Ascending aorta (tissue), 2 donors: Measurements from ENCODE around the gene INPP5A. TPM values are rescaled to one million over a fixed set of nuclear protein-coding genes. Genes with fewer than 3 reads are reported as not detected.

ENCODE experiments used
- DNase-seq, 2 donors: peaks; one replicate each; pipeline ENCODE4 v3.0.0-alpha.2; 2019; ENCODE audit warnings: low spot score in 2 of 2
- H3K27ac ChIP-seq, 2 donors: fragments of 200-600 bp; sonication (generic); one replicate each; pipeline ENCODE4 v1.5.1; 2016 to 2017; ENCODE audit warnings: mild to moderate bottlenecking in 1 of 2
- H3K27me3 ChIP-seq: fragments of 200-600 bp; sonication (generic); one replicate; pipeline ENCODE4 v1.5.1; 2017
- H3K36me3 ChIP-seq, 2 donors: fragments of 200-600 bp; sonication (generic); one replicate each; pipeline ENCODE4 v1.5.1; 2016
- H3K4me1 ChIP-seq, 2 donors: fragments of 200-600 bp; sonication (generic); one replicate each; pipeline ENCODE4 v1.5.1; 2016 to 2017; ENCODE audit warnings: mild to moderate bottlenecking in 1 of 2
- H3K4me3 ChIP-seq, 2 donors: fragments of 200-600 bp; sonication (generic); one replicate each; pipeline ENCODE4 v1.5.1; 2016 to 2017; ENCODE audit warnings: mild to moderate bottlenecking in 1 of 2
- H3K9me3 ChIP-seq, 2 donors: fragments of 200-600 bp; sonication (generic); one replicate each; pipeline ENCODE4 v1.5.1; 2016
- intact Hi-C: fragments of 100-400 bp; cut with DNase I; formaldehyde crosslinking; loops from one replicate; pipeline ENCODE4 v1.15.1; 2023
- total RNA-seq: library from RNA; depleted of rRNA; stranded (reverse); fragments of >200 nt; gene quantifications from one replicate; pipeline ENCODE4 v1.1.0, GENCODE V29; 2016
- TF ChIP-seq, protein P1 (sequence below), 3 experiments: fragments of 200-600 bp in 2 of 3; fragments of 450-650 bp in 1 of 3; sonication (generic) in 2 of 3; IDR thresholded peaks; one replicate each; pipeline ENCODE4 v1.5.1; 2016 to 2019; ENCODE audit warnings: antibody characterized with exemption in 3 of 3, mild to moderate bottlenecking in 1 of 3, moderate library complexity in 1 of 3

Gene INPP5A
- total RNA-seq, 1 donor from 2014 or later = 81.2 TPM

DNA sequence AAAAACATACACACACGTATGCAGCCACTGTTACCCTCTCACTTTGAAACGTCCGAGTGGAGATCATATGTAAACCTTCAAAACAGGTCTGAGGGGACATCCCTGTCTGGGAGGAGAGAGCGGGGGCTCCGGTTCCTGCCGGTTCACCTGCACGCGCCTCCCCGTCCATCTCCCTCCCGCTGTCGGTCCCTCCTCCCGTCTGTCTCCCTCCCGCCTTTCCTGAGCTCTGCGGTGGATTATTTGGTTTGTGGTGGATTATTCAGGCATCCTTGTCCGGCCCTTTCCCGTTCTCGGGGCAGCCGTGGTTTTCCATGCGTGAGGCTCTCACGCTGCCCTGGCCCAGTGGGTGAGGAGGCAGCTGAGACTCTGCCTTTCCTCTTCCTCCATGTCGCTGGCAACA lies 188.6 kb downstream of the INPP5A start:
- no peaks in the 10 kb centered on the region for H3K4me1 ChIP-seq
- peaks cover 15 to 48% of the 10 kb centered on the region in 2 donors for H3K36me3 ChIP-seq
- intact Hi-C loops = no loop called here
- no peak for DNase-seq
- H3K27me3 ChIP-seq = no peaks in the 10 kb centered on the region
- H3K27ac ChIP-seq = no peak overlapping the region
- H3K4me3 ChIP-seq = no peak overlapping the region
- no peaks in the 10 kb centered on the region for H3K9me3 ChIP-seq
- TF ChIP-seq, protein P1, sequence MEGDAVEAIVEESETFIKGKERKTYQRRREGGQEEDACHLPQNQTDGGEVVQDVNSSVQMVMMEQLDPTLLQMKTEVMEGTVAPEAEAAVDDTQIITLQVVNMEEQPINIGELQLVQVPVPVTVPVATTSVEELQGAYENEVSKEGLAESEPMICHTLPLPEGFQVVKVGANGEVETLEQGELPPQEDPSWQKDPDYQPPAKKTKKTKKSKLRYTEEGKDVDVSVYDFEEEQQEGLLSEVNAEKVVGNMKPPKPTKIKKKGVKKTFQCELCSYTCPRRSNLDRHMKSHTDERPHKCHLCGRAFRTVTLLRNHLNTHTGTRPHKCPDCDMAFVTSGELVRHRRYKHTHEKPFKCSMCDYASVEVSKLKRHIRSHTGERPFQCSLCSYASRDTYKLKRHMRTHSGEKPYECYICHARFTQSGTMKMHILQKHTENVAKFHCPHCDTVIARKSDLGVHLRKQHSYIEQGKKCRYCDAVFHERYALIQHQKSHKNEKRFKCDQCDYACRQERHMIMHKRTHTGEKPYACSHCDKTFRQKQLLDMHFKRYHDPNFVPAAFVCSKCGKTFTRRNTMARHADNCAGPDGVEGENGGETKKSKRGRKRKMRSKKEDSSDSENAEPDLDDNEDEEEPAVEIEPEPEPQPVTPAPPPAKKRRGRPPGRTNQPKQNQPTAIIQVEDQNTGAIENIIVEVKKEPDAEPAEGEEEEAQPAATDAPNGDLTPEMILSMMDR (IDR thresholded peaks at IDR 0.05) = no peak

DNA sequence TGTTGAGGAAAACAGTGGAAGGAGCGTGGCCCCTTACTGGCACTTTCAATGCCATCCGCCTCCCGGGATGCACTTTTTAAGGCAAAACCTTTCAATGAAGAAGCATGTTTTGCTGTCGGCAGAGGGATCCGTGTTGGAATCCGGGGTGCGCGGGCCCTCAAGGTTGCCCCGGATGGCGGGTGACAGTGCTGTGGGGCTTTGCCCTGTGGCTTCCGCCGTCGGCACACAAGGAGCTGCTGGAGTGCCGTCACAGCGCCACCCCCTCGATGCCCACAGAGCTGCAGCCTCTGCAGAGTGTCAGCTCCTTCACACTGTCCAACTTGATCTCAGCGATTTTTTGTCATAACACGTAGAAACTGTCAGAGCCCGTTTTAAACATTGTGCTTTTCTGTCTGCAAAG lies 189.4 kb downstream of the INPP5A start:
- intact Hi-C loops = no loop called here
- no peaks in the 10 kb centered on the region for H3K4me1 ChIP-seq
- H3K9me3 ChIP-seq = no peaks in the 10 kb centered on the region
- H3K4me3 ChIP-seq = no peak overlapping the region
- TF ChIP-seq, protein P1 (IDR thresholded peaks at IDR 0.05) = no peak
- H3K27ac ChIP-seq = no peak overlapping the region
- H3K27me3 ChIP-seq = no peaks in the 10 kb centered on the region
- DNase-seq = no peak
- peaks cover 15 to 49% of the 10 kb centered on the region in 2 donors for H3K36me3 ChIP-seq

DNA sequence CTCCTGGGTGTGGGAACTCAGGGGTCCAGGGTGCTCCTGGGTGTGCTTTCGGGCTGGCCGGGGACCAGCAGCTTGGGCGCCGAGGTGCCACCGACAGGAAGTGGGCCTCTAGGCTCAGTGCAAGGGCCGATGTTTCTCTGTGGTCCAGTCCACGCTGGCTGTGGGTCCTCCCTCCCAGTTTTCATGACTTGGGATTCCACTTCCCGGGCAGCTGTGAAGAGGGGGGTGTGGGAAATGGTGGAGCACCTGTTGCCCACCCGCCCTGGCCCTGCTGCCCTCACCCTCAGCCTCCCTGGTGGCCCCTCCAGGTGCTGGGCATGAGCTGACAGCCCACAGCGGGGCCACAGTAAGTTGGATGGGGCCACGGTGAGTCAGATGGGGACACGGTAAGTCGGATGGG lies 189.8 kb downstream of the INPP5A start:
- H3K36me3 ChIP-seq = peaks cover 15 to 49% of the 10 kb centered on the region in 2 donors
- no peaks in the 10 kb centered on the region for H3K27me3 ChIP-seq
- H3K4me3 ChIP-seq = no peak overlapping the region
- H3K9me3 ChIP-seq = no peaks in the 10 kb centered on the region
- intact Hi-C loops = no loop called here
- H3K4me1 ChIP-seq = no peaks in the 10 kb centered on the region
- H3K27ac ChIP-seq = no peak overlapping the region
- TF ChIP-seq, protein P1 (IDR thresholded peaks at IDR 0.05) = no peak
- DNase-seq = no peak

DNA sequence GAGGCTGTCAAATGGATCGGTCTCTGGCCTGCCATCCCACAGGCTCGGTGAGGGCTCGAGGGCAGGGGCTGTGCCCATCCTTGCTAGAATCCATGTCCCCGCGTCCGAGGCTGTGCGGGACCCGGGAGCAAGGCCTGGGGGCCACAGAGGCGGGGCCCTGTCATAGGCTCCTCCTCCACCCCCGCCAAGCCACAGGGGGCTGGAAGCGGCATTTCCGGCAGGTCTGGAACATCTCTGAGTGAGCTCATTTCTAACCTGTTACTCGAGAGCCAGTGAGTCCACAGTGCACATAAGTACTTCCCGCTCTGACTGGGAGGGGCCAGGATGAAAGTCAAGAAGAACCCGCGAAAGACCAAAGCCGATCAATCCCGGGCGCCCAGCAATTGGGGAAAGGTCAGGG lies 190.7 kb downstream of the INPP5A start:
- Histone ChIP-seq H3K27me3 (no peaks in the 10 kb centered on the region), H3K27ac (no peak overlapping the region), H3K36me3 (peaks cover 20 to 51% of the 10 kb centered on the region in 2 donors), H3K4me3 (no peak overlapping the region), H3K4me1 (no peaks in the 10 kb centered on the region), H3K9me3 (no peaks in the 10 kb centered on the region)
- TF ChIP-seq, protein P1 (IDR thresholded peaks at IDR 0.05) = no peak
- intact Hi-C loops = no loop called here
- DNase-seq = no peak

DNA sequence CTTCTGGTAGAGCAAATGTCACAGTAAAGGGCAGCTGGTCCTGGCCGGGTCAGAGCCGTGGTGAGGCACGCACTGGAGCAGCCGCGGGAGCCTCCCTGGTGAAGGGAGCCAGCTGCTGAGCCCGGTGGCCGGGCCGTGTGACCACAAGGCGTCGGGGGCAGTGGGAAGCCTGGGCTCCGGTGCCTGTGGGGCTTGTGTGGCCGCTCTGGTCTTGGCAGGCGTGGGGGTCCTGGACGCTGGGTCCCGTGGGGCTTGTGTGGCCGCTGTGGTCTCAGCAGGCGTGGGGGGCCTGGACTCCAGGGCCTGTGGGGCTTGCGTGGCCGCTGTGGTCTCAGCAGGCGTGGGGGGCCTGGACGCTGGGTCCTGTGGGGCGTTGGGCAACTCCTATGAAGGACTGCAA lies 191.2 kb downstream of the INPP5A start:
- H3K4me3 ChIP-seq = no peak overlapping the region
- no peaks in the 10 kb centered on the region for H3K4me1 ChIP-seq
- intact Hi-C loops = no loop called here
- no peak overlapping the region for H3K27ac ChIP-seq
- no peaks in the 10 kb centered on the region for H3K27me3 ChIP-seq
- TF ChIP-seq, protein P1 (IDR thresholded peaks at IDR 0.05) = no peak
- no peaks in the 10 kb centered on the region for H3K9me3 ChIP-seq
- H3K36me3 ChIP-seq = peaks cover 20 to 53% of the 10 kb centered on the region in 2 donors
- DNase-seq = no peak
